ENCODE results near the gene LMAN1L.

The LMAN1L gene

DNA sequence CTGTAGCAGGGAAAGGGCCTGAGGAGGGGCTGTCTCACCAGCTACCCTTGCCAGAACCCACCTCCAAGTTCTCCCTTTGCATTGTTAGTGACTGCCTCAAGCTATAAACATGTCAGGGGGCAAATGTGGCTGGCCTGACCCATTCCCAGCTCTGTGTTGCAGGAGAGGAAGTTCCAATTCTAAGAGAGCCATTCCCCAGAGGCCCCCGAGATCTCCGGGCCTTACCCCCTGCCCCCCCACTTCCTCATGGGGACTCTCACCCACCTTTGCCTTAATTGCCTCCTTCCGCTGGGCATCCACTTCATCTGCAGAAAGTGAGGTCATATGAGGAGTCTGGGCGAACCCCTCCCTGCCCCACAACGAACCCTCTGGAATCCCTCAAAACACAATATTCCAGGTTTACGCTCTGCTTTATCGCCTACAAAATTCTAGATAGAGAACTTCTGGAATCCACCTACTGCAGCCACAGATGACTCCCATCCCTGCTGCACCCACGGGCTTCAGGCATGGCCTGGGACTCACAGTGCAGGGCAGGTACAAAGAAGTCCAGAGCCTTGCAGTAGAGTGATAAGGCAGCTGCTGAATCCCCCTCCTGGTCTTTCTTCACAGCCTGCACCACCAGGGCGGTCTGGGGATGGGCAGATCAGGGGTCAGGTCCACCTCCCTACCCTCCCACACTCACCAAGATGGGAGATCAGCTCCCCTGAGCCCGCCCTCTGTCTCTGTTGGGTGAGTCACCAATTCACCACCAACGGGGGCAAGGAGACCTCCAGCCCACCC is 26.3 kb downstream of the LMAN1L start:
- DNase-seq: no peak

DNA sequence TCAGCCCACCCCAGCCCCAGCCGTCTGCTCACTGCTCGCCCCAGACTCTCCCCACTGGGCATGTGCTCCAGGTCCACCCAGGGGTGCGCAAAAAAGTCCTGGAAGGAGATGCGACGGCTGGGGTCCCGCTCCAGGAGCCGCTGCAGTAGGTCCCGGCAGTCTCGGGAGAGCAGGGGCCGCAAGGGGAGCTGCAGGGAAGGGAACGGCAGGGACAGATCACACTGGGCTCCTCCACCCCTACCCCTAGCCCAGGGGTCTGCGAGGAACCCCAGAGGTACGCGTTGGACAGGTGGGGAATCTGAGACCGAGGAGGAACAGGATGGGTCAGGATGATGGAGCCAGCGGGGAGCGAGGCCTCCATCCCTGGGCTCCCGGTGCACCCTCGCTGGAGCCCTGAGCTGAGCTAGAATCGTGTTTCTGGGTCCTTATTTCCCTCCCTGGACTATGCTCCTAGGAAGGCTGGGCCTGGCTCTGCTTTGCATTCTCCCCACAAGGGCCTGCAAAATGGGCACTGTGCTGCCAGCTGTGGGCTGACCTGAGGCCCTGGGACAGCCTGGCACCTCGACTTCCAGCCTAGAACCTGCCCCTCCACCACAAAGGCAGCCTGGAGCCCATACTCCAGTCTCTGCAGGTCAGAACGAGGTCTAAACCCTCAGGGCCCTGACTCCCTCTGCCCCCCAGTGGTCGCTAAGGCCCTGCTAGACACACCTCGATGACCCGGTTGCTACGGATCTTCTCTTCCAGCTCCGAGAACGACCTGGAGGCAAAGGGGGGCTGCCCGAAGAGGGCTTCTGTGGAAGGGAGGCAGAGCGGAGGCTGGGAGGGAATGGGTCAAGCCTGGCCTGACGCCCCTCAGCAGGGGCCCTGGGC is 27.1 kb downstream of the LMAN1L start:
- no peak for DNase-seq

DNA sequence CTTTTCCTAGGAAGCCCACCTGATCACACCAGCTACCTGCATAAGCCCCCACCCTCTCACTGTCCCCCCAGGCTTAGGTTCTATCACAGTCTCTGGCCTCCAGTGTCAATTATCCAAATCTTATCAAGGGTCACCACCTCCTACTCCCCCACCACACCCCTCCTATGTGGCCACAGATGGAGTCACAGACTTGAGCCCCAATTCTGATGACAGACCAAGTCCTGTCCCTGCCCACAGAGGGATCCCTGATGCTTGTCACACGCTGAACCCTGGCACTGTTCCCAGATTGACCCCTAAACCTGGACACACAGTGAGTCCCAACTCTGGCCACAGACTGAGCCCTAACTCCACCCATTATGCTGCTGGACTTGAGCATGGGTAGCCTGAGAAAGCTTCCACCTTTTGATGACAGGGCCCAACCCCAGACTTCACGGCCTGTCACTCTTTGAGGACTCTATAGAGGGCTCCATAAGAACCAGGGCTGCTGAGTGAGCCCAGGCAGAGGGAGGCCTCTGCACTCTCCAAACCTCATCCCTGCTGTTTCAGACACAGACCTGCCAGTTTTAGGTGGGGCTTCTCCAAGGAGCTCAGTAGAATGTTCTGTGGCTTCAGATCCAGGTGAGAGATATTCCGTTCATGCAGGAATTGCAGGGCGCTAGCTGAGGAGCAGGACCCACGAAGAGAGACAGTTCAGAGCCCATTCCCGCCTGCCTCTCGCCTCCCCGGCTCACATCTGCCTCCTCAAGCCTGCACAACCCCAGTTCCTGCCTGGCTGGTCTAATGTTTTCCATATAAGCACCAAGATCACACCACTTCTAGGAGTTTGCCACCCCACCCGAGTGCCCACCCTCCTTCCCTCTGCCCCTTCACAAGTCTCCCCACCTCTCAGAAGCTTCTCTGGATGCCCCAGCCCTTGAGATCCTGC is 28.5 kb downstream of the LMAN1L start:
- DNase-seq: no peak

DNA sequence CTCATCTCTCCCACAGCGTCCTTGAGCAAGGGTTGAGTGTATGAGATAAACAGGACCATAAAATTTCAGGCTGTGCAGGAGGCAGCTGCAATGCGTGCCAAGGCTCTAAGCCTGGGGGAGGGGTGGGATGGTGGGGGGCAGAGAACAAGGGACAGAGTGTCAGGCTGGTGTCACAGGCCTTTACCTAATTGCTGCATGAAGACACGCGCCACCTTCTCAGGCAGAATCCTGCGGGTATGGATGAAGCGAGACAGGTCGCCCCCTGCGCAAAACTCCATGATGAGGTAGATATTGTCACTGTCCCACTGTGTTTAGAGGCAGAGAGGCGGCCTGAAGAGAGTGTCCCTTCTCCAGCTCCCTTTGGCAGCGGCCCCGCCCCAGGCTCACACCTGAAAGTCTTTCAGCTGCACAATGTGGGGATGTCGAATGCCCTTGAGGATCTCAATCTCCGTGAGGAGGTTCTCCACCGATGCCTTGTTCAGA is 29.3 kb downstream of the LMAN1L start:
- DNase-seq: no peak

DNA sequence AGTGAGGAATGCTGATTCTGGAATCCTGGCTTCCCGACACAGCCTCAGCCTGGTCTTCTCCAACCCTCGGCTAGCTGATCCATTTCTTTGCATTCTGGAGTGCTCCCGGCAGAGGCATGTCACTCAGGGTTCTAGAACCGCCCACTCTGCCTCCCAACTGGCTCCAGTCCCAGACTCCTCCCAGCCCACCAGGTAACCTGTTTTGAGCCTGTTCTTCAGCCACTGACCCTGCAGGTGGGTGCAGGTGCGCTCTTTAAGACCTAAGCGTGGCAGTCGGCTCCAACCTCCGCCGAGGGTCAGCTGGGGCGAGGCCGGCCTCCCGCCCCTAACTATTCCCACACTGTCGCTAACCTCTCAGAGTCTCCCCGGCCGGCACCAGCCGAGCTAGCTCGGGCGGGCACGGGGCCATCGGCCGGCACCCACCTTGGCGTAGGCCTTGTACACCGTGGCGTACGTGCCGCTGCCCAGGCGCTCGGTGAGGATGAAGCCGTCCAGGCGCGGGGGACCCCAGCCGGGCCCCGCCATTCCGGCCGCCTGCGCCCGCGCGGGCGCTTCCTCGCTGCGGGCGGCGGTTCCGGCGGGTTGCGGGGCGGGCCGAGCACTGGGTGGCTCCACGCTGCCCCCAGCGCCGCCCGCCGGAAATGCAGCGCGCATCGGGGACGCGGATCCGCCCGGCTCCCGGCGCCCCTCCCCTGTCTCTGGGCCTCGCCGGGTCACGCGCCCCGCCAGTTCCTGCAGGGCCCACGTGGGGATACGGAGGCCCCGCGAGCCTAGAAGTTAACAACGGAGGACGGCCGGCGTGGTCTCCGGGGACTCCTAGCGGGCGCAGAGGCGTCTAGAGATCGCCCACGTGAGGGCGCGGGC is 30.2 kb downstream of the LMAN1L start, which contains the start of gene ULK3:
Gene ULK3, minus strand, starts transcription at position 576 of the 864 bp plus-strand sequence. Its CDS starts 51 bp downstream, at position 525.
- DNase-seq: peak; percentile 60

DNA sequence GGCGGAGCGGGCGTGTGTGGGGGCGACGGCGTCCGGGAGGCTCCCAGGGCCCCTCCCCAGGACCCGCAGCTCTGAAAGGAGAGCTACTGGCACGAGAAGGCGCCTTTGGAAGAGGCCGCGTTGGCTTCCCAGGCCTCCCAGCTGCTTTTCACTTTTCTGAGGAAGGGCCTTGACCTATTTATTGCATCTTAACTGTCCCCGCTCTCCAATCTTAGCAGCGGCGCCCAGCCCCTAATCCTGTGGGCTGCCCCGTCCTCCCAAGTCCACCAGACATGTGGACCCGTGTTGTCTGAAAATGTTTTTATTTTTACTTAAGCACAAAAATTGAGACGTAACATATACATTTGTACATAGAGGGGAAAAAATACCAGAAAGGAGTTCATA is 30.8 kb downstream of the LMAN1L start:
- no peak for DNase-seq

GRCh38 chr15:74843891-74844299 is 31.3 kb downstream of the LMAN1L start:
- DNase-seq: no peak

- DNase-seq: no peak
These were observed 31.9 kb downstream of the LMAN1L start for GRCh38 chr15:74844319-74845207.

GRCh38 chr15:74845208-74845568 is 32.6 kb downstream of the LMAN1L start:
- no peak for DNase-seq

DNA sequence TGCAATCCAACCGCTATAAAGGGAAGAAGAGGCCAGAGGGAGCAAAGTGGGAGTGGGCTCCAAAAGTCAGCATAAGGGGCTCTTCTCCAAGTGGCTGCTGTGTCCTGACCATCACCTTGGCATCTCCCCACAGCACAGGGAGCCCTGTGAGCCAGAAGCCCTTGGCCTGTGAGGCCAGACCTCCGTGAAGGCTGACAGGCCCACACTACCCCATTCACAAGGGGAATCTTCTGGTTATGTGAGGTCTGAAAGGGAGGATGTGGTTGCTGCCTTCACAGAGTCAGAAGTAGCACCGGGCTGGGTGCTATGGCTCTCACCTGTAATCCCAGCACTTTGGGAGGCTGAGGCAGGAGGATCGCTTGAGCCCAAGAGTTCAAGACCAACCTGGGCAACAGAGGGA is 32.9 kb downstream of the LMAN1L start:
- DNase-seq: no peak

- DNase-seq: peak; percentile 28
These were observed 34.8 kb downstream of the LMAN1L start for GRCh38 chr15:74847432-74847831.

DNA sequence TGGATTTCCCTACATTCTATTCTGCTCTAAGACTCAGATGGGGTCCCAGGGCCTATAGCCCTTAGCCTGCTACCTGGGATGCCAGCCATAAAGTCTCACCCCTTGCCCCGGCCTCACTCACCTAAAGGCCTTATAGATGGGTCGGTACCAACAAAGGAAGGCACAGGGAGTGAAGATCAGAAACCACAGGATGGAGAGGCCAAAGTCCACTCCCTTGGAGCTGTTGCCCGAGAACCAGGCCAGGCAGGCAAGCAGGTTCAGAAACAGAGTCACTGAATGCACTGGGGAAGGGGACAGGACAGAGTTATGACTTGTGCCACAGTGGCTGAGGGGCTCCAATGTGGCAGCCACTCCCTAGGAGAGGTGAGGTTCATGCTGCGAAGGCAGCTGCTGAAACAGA is 37.8 kb downstream of the LMAN1L start:
- no peak for DNase-seq

DNA sequence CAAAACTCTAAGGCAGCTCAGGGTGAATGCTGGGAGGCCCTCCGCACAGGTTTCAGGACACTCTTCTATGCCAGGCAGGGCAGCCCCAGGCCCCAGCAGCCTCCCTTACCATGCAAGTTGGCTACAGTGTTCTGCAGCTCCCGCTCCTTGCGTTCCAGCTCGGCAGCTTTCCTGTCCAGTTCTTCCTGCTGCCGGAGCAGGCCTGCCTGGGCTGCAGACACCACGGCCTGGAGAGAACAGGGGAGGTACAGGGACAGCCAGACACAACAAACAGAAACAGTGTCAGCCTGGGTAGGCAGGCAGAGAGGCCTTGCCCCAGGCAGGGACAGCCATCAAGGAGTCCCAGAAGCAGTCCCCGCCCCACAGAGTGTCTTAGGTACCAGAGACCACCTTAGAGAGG is 39.3 kb downstream of the LMAN1L start:
- DNase-seq: no peak

- DNase-seq: no peak
These were observed 41.9 kb downstream of the LMAN1L start for GRCh38 chr15:74854453-74855022.

GRCh38 chr15:74855857-74856256 is 43.2 kb downstream of the LMAN1L start:
- DNase-seq: no peak

DNA sequence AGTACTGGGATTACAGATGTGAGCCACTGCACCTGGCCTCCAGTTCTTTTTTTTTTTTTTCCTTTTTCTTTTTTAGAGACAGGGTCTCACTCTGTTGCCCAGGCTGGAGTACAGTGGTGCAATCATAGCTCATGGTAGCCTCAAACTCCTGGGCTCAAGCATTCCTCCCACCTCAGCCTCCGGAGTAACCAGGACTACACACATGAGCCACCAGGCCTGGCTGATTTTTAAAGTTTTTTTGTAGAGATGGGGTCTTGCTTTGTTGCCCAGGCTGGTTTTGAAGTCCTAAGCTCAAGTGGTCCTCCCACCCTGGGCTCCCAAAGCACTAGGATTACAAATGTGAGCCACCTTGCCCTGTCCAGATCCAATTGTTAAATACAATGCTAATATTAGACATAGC is 43.9 kb downstream of the LMAN1L start:
- DNase-seq: no peak

DNA sequence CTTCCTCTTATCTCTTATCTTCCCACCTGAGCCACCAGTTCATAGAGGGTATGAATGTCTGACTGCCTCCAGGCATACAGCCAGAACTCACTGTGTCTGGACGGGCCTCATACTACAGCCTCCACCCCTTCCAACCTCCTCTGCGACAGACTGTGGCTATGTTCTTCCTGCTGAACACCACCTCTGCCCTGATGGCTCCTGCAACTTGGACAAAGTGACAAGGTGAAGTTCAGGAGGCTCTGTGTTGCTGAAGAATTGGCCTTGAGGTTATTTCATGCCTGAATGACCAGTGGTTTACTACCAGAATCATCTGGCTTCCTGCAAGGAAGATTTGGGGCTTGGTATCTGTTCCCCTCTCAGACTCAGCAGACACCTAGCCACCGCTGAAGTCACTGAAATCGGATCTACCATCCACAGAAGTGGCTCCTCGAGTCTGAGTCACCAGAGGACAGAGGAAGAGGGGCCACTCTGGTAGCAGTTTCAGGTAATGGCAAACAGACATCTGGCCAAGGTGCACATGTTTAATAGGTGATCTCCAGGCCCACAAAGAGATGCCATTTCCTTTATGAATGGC is 44.5 kb downstream of the LMAN1L start:
- DNase-seq: no peak

DNA sequence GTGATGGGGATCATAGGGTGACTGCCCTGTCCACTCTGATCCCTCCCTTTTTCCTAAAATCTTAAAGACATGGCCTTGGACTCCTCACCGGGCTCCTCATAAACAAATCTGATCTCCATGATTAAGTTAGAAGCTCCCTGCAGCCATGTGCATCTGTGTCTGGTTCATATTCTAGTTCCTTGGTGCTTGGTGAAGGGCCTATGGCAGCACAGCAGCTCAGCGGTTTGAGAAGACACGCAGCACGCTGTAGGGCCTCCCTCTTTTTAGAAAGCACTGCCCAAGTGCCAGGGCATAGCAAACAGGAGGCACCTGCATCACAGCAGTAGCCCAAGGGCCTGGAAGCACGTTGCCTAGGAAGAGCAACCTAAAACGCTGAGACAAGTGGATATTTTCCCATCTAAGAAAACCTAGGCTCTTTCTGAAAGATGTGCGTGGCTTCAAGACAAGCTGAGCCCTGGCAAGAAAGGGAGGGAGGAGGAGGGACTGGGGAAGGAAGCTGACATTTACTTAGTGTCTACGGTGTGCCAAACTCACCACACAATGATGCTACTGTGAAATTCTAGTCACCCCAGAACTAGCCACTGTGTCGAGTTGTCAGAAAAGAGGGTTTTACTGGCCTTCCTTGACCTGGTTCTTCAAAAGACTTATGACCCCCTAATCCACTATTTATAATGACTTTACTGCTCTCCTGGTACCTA is 45.2 kb downstream of the LMAN1L start:
- DNase-seq: no peak

DNA sequence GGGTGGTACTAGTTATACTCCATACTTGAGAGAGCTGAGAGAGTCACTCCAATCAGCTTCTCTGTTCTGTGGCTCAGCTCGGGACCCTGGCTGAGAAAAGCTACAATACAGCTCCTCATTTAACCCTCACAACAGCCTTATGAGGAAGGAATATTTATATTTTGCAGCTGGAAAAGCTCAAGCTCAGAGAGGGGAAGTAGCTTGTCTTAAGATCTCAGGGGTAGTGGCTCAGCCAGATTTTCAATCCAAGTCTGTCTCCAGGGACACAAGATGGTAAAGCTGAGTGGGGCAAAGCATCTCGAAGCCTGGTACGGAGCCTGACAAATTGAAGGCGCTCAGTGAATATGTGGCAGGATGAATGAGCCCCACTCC is 45.7 kb downstream of the LMAN1L start:
- no peak for DNase-seq

Measured in kidney glomerular epithelial cell (primary cell).